SK-N-SH (cell line): Measurements from ENCODE around the gene MADCAM1.

Experiments used
- ELF1 ChIP-seq: IDR thresholded peaks from 2 replicates; pipeline ENCODE4 v1.4.0; 2012
- RCOR1 ChIP-seq: fragments of 150-350 bp; IDR thresholded peaks from 2 replicates; pipeline ENCODE4 v1.6.1; 2017; ENCODE audit warnings: antibody characterized with exemption, low read length
- TF ChIP-seq, protein P1 (sequence below): IDR thresholded peaks from 2 replicates; pipeline ENCODE4 v1.6.1; 2012; ENCODE audit warnings: mild to moderate bottlenecking, low read depth, low read length, moderate library complexity

DNA sequence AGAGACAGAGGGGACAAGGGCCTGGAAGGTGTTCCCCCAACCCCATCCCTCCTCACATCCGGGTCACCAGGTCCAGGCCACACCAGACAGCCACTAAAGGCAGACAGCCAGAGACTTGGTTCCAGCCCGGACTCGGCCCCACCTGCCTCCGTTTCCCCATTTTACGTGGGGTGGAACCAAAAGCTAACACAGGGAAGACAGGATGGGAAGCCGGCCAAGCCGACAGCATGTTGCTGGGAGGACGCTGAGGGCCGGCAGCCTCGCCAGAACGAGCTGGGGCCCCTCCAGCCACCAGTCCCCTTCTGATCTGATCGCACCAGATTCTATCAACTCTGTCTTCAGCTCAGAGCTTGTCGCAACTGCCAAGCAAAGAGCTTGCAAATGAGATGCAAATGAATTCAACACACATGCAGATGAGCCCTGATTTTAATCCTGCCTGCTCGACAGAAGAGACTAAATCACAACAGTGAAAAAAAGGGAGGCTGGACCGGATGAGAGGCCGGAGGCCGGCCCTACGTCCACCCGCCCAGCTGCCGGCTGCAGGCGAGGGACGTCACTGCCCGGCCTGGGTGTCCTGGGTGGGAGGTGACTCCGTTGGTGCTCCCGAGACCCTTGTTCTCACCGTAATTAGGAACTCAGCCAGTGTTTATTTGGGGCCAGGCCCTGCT is 17.9 kb upstream of the MADCAM1 start:
- TF ChIP-seq ELF1 (no peak), RCOR1 (no peak)
- TF ChIP-seq, protein P1, sequence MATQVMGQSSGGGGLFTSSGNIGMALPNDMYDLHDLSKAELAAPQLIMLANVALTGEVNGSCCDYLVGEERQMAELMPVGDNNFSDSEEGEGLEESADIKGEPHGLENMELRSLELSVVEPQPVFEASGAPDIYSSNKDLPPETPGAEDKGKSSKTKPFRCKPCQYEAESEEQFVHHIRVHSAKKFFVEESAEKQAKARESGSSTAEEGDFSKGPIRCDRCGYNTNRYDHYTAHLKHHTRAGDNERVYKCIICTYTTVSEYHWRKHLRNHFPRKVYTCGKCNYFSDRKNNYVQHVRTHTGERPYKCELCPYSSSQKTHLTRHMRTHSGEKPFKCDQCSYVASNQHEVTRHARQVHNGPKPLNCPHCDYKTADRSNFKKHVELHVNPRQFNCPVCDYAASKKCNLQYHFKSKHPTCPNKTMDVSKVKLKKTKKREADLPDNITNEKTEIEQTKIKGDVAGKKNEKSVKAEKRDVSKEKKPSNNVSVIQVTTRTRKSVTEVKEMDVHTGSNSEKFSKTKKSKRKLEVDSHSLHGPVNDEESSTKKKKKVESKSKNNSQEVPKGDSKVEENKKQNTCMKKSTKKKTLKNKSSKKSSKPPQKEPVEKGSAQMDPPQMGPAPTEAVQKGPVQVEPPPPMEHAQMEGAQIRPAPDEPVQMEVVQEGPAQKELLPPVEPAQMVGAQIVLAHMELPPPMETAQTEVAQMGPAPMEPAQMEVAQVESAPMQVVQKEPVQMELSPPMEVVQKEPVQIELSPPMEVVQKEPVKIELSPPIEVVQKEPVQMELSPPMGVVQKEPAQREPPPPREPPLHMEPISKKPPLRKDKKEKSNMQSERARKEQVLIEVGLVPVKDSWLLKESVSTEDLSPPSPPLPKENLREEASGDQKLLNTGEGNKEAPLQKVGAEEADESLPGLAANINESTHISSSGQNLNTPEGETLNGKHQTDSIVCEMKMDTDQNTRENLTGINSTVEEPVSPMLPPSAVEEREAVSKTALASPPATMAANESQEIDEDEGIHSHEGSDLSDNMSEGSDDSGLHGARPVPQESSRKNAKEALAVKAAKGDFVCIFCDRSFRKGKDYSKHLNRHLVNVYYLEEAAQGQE: no peak
